Endothelial cell of umbilical vein (primary cell): ENCODE data around the gene MAP6. TPM values are rescaled to one million over a fixed set of nuclear protein-coding genes. Genes with fewer than 3 reads are reported as not detected.

Source experiments
- BruUV-seq: library from RNA; stranded (reverse); fragments of 400-500 nt; replicated peaks from 2 replicates; lab custom pipeline; 2021; lab: Mats Ljungman, UMichigan
- CTCF ChIA-PET: fragments of 300-600, 350-600 bp; sonication (Branson Sonifier 250); formaldehyde crosslinking; loops from one replicate; lab custom pipeline; 2021; ENCODE audit warnings: antibody characterized with exemption, inconsistent platforms; lab: Charles Lee
- POLR2A ChIA-PET: fragments of 300-600, 350-600 bp; sonication (Branson Sonifier 250); formaldehyde crosslinking; loops from one replicate; lab custom pipeline; 2021; ENCODE audit warnings: antibody characterized with exemption, inconsistent platforms; lab: Charles Lee
- DNase-seq: peaks from one replicate; pipeline ENCODE4 v3.0.0-alpha.2; 2011; ENCODE audit warnings: low read depth, low spot score
- FAIRE-seq: peaks from 2 replicates; lab custom pipeline; 2011; peaks lifted over from hg19 to GRCh38; lab: Jason Lieb, UNC
- H2AFZ ChIP-seq: 2 replicates; pipeline ENCODE4 v1.6.0; 2012; ENCODE audit warnings: low read depth, low read length, control low read depth, inconsistent platforms
- H3K27ac ChIP-seq: 2 replicates; pipeline ENCODE4 v1.5.1; 2011; ENCODE audit warnings: low read depth, mild to moderate bottlenecking, control low read depth, low read length, moderate library complexity; ENCODE audit not compliant: insufficient read depth
- H3K27me3 ChIP-seq, 2 experiments: 2 replicates each; pipeline versions ENCODE4 v1.6.0 to v1.6.1; 2011; ENCODE audit warnings: low read length in 2 of 2, mixed read lengths in 1 of 2; ENCODE audit not compliant: control insufficient read depth in 2 of 2, insufficient read depth in 2 of 2
- H3K36me3 ChIP-seq, 2 experiments: 2 replicates in 1 of 2; 3 replicates in 1 of 2; pipeline ENCODE4 v1.5.1; 2011; ENCODE audit warnings: low read length in 2 of 2, mild to moderate bottlenecking in 1 of 2, moderate library complexity in 1 of 2; ENCODE audit not compliant: control insufficient read depth in 2 of 2, insufficient read depth in 2 of 2; ENCODE audit errors: extremely low read depth in 1 of 2
- H3K4me1 ChIP-seq: 3 replicates; pipeline ENCODE4 v1.5.1; 2011; ENCODE audit warnings: mild to moderate bottlenecking, low read length; ENCODE audit not compliant: control insufficient read depth, insufficient read depth; ENCODE audit errors: extremely low read depth
- H3K4me2 ChIP-seq: 2 replicates; pipeline ENCODE4 v1.6.1; 2011; ENCODE audit warnings: low read length, control low read depth, mixed read lengths; ENCODE audit not compliant: insufficient read depth
- H3K4me3 ChIP-seq, 3 experiments: fragments of 200-600 bp in 1 of 3; sonication (generic), shearing (Covaris generic) in 1 of 3; replicated peaks in 1 of 3; 2 replicates each; pipeline ENCODE4 v1.5.1; 2011 to 2016; ENCODE audit warnings: control low read depth in 3 of 3, low read length in 3 of 3, mild to moderate bottlenecking in 2 of 3, inconsistent platforms in 1 of 3, low read depth in 1 of 3, moderate library complexity in 1 of 3; ENCODE audit not compliant: insufficient read depth in 1 of 3
- H3K79me2 ChIP-seq: 2 replicates; pipeline ENCODE4 v1.6.0; 2012; ENCODE audit warnings: low read length, inconsistent platforms; ENCODE audit not compliant: control insufficient read depth, insufficient read depth
- H3K9ac ChIP-seq: replicated peaks from 2 replicates; pipeline ENCODE3; 2011; ENCODE audit warnings: low read length, control low read depth; ENCODE audit not compliant: insufficient read depth; ENCODE audit errors: extremely low read depth
- H3K9me1 ChIP-seq: replicated peaks from 3 replicates; pipeline ENCODE4 v1.6.0; 2011; ENCODE audit warnings: mild to moderate bottlenecking, low read length; ENCODE audit not compliant: control insufficient read depth, insufficient read depth; ENCODE audit errors: extremely low read depth
- H3K9me3 ChIP-seq: replicated peaks from 2 replicates; pipeline ENCODE4 v1.5.1; 2012; ENCODE audit warnings: low read length, inconsistent platforms; ENCODE audit not compliant: control insufficient read depth, insufficient read depth
- H4K20me1 ChIP-seq: replicated peaks from 2 replicates; pipeline ENCODE3; 2011; ENCODE audit warnings: mild to moderate bottlenecking, low read length; ENCODE audit not compliant: control insufficient read depth, insufficient read depth; ENCODE audit errors: extremely low read depth
- CTCF ChIP-seq, 2 donors: IDR thresholded peaks; 1 replicate in 1 of 2; 2 replicates in 1 of 2; pipeline ENCODE4 v1.5.1; 2011; ENCODE audit warnings: low read length in 2 of 2, mild to moderate bottlenecking in 2 of 2, moderate library complexity in 2 of 2, control low read depth in 1 of 2, inconsistent platforms in 1 of 2, low read depth in 1 of 2; ENCODE audit not compliant: insufficient read depth in 1 of 2; ENCODE audit errors: extremely low read depth in 1 of 2
- EZH2 ChIP-seq: IDR thresholded peaks from 2 replicates; pipeline ENCODE4 v1.6.1; 2012; ENCODE audit warnings: borderline replicate concordance, low read depth, mild to moderate bottlenecking, moderate library complexity, low read length, inconsistent platforms; ENCODE audit not compliant: severe bottlenecking
- FOS ChIP-seq: IDR thresholded peaks from 2 replicates; pipeline ENCODE4 v1.6.1; 2011; ENCODE audit warnings: mild to moderate bottlenecking, low read length, moderate library complexity, borderline replicate concordance; ENCODE audit not compliant: insufficient read depth
- GATA2 ChIP-seq: IDR thresholded peaks from 2 replicates; pipeline ENCODE4 v1.7.0; 2011; ENCODE audit warnings: low read depth, mild to moderate bottlenecking, moderate library complexity, mixed read lengths, low read length; ENCODE audit not compliant: insufficient read length, insufficient read depth
- JUN ChIP-seq: IDR thresholded peaks from 2 replicates; pipeline ENCODE4 v1.6.1; 2011; ENCODE audit warnings: borderline replicate concordance, low read depth; ENCODE audit not compliant: insufficient read length, insufficient read depth
- MAX ChIP-seq: IDR thresholded peaks from 2 replicates; pipeline ENCODE4 v1.6.1; 2011; ENCODE audit not compliant: insufficient read depth, insufficient read length
- MYC ChIP-seq: IDR thresholded peaks from one replicate; pipeline ENCODE4 v1.6.1; 2011; ENCODE audit warnings: mild to moderate bottlenecking, low read depth, low read length
- POLR2A ChIP-seq: IDR thresholded peaks from 2 replicates; pipeline ENCODE4 v1.6.1; 2012; ENCODE audit warnings: low read depth, mild to moderate bottlenecking, control low read depth, low read length
- POLR2AphosphoS5 ChIP-seq: IDR thresholded peaks from 2 replicates; pipeline ENCODE4 v1.6.1; 2012; ENCODE audit warnings: low read depth, mild to moderate bottlenecking, control low read depth, low read length, moderate library complexity; ENCODE audit not compliant: insufficient read depth
- dilution Hi-C: fragments of 300-500 bp; cut with MboI; formaldehyde crosslinking; loops from one replicate; pipeline ENCODE4 v1.15.0; 2019; ENCODE audit warnings: low sequenced_read_pairs; ENCODE audit not compliant: extremely low pct_ligation_motif_present
- intact Hi-C: fragments of 100-400 bp; cut with micrococcal nuclease; formaldehyde crosslinking; loops from one replicate; pipeline ENCODE4 v1.10.0; 2022
- polyA plus RNA-seq, 4 experiments: library from polyadenylated mRNA; depleted of rRNA in 3 of 4; stranded (reverse) in 3 of 4; unstranded in 1 of 4; fragments of >200 nt; gene quantifications; 2 replicates each; pipeline versions ENCODE4 v1.2.1 to v1.2.3, GENCODE V29; 2011 to 2012; ENCODE audit warnings: missing spikeins in 1 of 4
- total RNA-seq: library from RNA; stranded (reverse); gene quantifications from 2 replicates; pipeline ENCODE4 v1.2.3, GENCODE V29; 2021

The MAP6 gene
- total and polyA plus RNA-seq, 2 donors (not counting 3 experiments of a cell fraction or from before 2014, with no cell fraction given), result 0.12 TPM; not detected in 1

- Histone ChIP-seq H3K79me2 (no peaks in the 10 kb centered on the region), H3K4me3 (no peak overlapping the region), H3K4me1 (no peaks in the 10 kb centered on the region), H2AFZ (no peak overlapping the region), H3K27me3 (no peaks in the 10 kb centered on the region), H3K9ac (no peak overlapping the region), H4K20me1 (no peaks in the 10 kb centered on the region), H3K4me2 (no peak overlapping the region), H3K27ac (no peak overlapping the region), H3K9me1 (no peaks in the 10 kb centered on the region), H3K36me3 (peaks cover 7 to 31% of the 10 kb centered on the region in 2 experiments), H3K9me3 (no peaks in the 10 kb centered on the region)
- FAIRE-seq, result no peak
- DNase-seq, result no peak
- intact Hi-C loops (no loop called here), dilution Hi-C loops (no loop called here)
- ChIA-PET POLR2A (interaction anchor here (0.5 to 3.0 kb wide), 4 partner anchors 11 to 33 kb away, joined by 3 to 9 read pairs (median 4); no protein-coding TSS in a partner anchor), CTCF (interaction anchor here (0.6 to 9.1 kb wide), 10 partner anchors 14 to 168 kb away, joined by 3 to 107 read pairs (median 6); partner anchors contain the start of gene SERPINH1)
- TF ChIP-seq GATA2 (no peak), MAX (no peak), CTCF (IDR thresholded peaks at IDR 0.05; ENCODE audit: extremely low read depth in 1 of 2, insufficient read depth in 1 of 2, low read depth in 1 of 2, low read length in 2 of 2) (no peak), JUN (no peak), EZH2 (no peak), FOS (no peak), MYC (no peak), POLR2AphosphoS5 (no peak), POLR2A (no peak)
- no TSS peak for BruUV-seq
These were observed 92.8 kb downstream of the MAP6 start for GRCh38 chr11:75576017-75576416.
